HFFc6 (cell line): ENCODE measurements around the gene ITM2B. TPM values are rescaled to one million over a fixed set of nuclear protein-coding genes. Genes with fewer than 3 reads are reported as not detected.
A peak's percentile ranks its signal among the peaks of the same experiment; 100 is the strongest.
"Not testable (repeated sequence)": the region's sequence is repeated elsewhere in the genome, so short reads cannot be mapped to it uniquely, and the experiment has no call there.

Experiments used
- DNase-seq: peaks from one replicate; pipeline ENCODE4 v3.0.0-alpha.2; 2018
- H3K27ac Mint-ChIP-seq: 2 replicates; pipeline ENCODE4 v1.8.0; 2020; ENCODE audit warnings: mild to moderate bottlenecking, mixed read lengths
- H3K27me3 Mint-ChIP-seq: 2 replicates; pipeline ENCODE4 v1.8.0; 2021; ENCODE audit warnings: mild to moderate bottlenecking, moderate library complexity, mixed read lengths; ENCODE audit not compliant: insufficient read depth
- H3K36me3 Mint-ChIP-seq: 2 replicates; pipeline ENCODE4 v1.8.0; 2021; ENCODE audit warnings: low read depth, mixed read lengths
- H3K4me1 Mint-ChIP-seq: 2 replicates; pipeline ENCODE4 v1.8.0; 2020; ENCODE audit warnings: low read depth, mixed read lengths
- H3K4me3 Mint-ChIP-seq: 2 replicates; pipeline ENCODE4 v1.8.0; 2020; ENCODE audit warnings: mild to moderate bottlenecking, moderate library complexity, mixed read lengths
- H3K9me3 Mint-ChIP-seq: 2 replicates; pipeline ENCODE4 v1.8.0; 2020; ENCODE audit warnings: mild to moderate bottlenecking, mixed read lengths
- total RNA-seq, 6 experiments: library from RNA; stranded (reverse); fragmentation: NEBNext Ultra II Directional; extraction: Animal tissue kit (Norgen Biotek cat#: 25700); gene quantifications; 2 replicates in 1 of 6; 3 replicates in 5 of 6; pipeline ENCODE4 v1.2.3, GENCODE V29; 2021
- TF ChIP-seq, protein P1 (sequence below): fragments of 200-600 bp; sonication (generic); IDR thresholded peaks from 2 replicates; pipeline ENCODE4 v1.5.0; 2021; ENCODE audit warnings: antibody characterized with exemption, mild to moderate bottlenecking

ITM2B gene
- total RNA-seq, 6 experiments from 2014 or later, result 161 to 258 (median 191) TPM

DNA sequence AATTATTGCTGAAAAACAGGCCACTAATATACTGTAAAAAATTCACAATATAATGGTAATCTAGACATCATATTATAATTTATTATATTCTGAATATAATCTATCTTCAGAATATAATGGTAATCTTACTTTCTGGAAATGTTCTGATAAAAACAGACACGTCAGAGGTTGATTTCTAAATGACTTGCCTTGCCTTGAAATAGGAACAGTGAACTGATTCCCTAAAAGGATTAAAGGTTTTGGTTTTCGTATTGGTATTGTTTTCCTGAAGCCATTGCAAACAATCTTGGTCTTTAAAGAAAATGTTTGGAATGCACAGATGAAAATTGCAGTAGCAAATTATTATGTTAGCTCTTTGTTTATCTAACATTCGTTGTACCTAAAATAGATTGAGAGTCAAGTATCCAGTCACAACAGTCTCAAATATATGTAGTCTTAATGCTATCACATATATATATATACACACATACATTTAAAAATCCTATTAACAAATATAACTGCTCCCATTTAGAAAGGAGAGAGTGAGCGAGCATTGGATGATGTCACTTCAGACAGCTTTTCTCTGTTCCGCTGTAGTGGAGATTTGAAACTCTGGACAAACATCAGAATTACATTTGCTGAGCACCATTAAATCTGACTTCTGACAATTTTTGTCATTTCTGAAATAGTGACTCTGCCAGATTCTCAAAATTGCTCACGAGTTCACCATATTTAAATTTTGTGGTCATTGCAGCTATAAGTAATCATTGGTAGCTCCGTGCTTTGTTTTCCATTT is 1.7 kb downstream of the ITM2B start:
- peak; percentile 23 for DNase-seq
- Mint-ChIP-seq H3K27ac (peak overlapping the region; percentile 87), H3K27me3 (peaks cover 10% of the 10 kb centered on the region), H3K4me1 (peaks cover 47% of the 10 kb centered on the region), H3K36me3 (no peaks in the 10 kb centered on the region), H3K9me3 (no peaks in the 10 kb centered on the region), H3K4me3 (peak overlapping the region; percentile 96)
- TF ChIP-seq, protein P1, sequence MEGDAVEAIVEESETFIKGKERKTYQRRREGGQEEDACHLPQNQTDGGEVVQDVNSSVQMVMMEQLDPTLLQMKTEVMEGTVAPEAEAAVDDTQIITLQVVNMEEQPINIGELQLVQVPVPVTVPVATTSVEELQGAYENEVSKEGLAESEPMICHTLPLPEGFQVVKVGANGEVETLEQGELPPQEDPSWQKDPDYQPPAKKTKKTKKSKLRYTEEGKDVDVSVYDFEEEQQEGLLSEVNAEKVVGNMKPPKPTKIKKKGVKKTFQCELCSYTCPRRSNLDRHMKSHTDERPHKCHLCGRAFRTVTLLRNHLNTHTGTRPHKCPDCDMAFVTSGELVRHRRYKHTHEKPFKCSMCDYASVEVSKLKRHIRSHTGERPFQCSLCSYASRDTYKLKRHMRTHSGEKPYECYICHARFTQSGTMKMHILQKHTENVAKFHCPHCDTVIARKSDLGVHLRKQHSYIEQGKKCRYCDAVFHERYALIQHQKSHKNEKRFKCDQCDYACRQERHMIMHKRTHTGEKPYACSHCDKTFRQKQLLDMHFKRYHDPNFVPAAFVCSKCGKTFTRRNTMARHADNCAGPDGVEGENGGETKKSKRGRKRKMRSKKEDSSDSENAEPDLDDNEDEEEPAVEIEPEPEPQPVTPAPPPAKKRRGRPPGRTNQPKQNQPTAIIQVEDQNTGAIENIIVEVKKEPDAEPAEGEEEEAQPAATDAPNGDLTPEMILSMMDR, result no peak

DNA sequence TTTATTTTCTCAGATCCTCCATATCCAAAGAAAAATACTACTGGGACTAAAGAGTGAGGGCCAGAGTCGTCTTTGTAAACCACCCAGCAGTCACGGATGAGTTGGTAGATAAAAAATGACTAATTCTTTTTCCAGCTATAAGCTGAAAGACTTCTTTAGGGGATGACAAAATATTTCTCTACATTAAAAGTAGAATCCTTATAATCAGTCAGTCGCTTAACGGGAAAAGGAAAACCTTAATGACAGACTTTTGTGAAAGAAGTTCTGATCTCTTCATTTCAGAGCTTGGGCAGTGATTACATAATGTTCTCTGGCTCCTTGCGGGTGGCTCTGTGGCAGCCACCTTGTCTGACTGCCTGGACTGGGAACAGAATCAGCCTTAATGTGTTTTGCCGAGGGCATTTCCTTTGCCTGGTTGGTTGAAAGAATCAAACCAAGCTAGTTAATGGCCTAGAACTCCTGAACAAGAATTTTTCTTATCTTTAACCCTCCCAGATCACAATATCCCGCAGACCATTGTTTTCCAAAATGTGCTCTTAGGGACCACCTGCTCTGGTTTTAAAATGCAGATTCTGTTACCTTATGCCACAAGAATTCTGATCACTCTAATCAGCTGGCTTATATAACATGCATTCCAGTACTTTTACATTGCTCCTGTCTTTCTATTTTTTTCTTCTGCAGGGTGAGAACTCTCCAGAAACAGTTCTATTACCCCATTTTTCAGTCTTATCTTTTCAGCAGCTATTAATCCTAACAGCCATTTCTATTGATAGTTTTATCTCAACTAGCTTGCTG is 2.5 kb downstream of the ITM2B start:
- H3K4me1 Mint-ChIP-seq, result peaks cover 47% of the 10 kb centered on the region
- H3K9me3 Mint-ChIP-seq, result no peaks in the 10 kb centered on the region
- peak; percentile 46 for DNase-seq
- peaks cover 10% of the 10 kb centered on the region for H3K27me3 Mint-ChIP-seq
- peak overlapping the region; percentile 87 for H3K27ac Mint-ChIP-seq
- H3K36me3 Mint-ChIP-seq, result no peaks in the 10 kb centered on the region
- peak overlapping the region; percentile 96 for H3K4me3 Mint-ChIP-seq
- TF ChIP-seq, protein P1, result no peak

DNA sequence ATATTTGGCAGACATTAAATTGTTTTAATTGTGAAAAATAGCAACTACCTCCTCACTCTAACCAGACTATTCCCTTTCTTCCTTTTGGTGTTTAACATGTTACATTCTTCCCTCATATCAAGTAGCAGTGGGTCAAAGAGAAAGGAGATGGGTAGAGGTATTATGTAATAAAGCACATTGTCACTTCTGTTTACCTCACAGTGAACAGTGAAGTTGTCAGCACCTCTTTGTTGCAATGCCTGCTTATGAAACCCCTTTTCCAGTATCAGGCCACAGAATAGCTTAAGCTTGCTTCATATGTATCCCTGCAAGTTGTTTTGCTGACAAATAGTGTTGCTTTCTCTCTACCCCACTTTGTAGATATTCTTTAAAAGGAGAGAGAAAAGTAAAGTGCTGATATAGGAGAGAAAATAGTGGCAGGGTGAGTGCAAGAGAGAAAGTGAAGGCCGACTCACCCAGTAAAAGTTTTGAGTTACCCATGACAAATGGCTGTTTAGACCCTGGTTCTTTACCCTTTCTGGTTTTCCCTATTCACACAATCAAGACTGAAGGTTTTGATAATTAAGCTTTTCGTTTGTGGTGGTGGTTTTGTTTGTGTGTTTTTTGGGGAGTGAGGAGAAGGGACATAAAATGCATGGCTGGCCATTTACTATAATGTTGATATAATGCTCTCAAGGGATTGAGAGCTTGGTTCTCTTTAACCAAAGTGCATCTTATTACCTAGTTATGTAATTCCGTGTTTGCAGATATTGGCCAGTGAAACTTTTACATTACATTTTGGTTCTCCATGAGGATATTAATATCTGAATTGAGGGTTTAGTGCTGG is 3.7 kb downstream of the ITM2B start:
- no peak for DNase-seq
- no peaks in the 10 kb centered on the region for H3K9me3 Mint-ChIP-seq
- H3K27ac Mint-ChIP-seq, result no peak overlapping the region
- peaks cover 6% of the 10 kb centered on the region for H3K27me3 Mint-ChIP-seq
- H3K36me3 Mint-ChIP-seq, result no peaks in the 10 kb centered on the region
- TF ChIP-seq, protein P1, result no peak
- H3K4me1 Mint-ChIP-seq, result peaks cover 47% of the 10 kb centered on the region
- H3K4me3 Mint-ChIP-seq, result peak overlapping the region; percentile 96

DNA sequence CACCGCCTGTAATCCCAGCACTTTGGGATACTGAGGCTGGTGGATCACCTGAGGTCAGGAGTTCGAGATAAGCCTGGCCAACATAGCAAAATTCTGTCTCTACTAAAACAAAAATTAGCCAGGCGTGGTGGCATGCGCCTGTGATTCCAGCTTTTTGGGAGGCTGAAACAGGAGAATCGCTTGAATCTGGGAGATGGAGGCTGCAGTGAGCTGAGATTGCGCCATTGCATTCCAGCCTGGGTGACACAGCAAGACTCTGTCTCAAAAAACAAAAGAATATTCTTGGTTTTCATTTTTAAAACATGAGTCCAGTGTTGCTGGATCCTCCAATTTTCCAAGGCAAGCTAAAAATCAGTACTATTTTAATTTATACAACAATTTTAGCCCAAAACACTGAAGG is 6.4 kb downstream of the ITM2B start:
- not testable (repeated sequence) for H3K36me3 Mint-ChIP-seq, H3K9me3 Mint-ChIP-seq, H3K4me3 Mint-ChIP-seq, H3K27me3 Mint-ChIP-seq, H3K27ac Mint-ChIP-seq, DNase-seq
- H3K4me1 Mint-ChIP-seq, result peaks cover 34% of the 10 kb centered on the region

DNA sequence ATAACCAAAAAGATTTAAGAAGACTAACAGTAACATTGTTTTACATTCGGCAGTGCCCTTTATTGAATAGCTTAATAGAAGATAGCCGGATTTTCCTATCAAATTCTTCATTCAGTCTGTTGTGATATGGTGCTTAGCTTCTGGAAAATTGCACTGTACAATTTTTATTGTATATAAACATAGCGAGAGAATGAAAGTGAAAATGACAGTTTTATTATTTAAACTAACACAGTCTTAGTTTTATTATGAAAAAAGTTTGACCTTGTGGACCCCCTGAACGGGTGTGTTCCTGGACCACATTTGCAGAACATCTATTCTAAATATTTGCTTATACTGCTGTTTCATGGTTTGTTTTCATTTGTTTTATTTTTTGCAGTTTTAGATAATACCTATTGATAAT is 8.6 kb downstream of the ITM2B start:
- Mint-ChIP-seq H3K36me3 (no peaks in the 10 kb centered on the region), H3K9me3 (no peaks in the 10 kb centered on the region), H3K27me3 (no peaks in the 10 kb centered on the region), H3K4me1 (peaks cover 11% of the 10 kb centered on the region), H3K27ac (no peak overlapping the region), H3K4me3 (no peak overlapping the region)
- TF ChIP-seq, protein P1, result no peak
- DNase-seq, result no peak
